Neuronal stem cell (in vitro differentiated cells): ENCODE results near the gene SPCS1.
A peak's percentile ranks its signal among the peaks of the same experiment; 100 is the strongest.

Experiments
- DNase-seq: peaks from one replicate; pipeline ENCODE4 v3.0.0-alpha.2; 2013; ENCODE audit warnings: low spot score
- H2AFZ ChIP-seq: one replicate; pipeline ENCODE4 v1.6.1; 2013; ENCODE audit warnings: mild to moderate bottlenecking, low read length, inconsistent platforms
- H2AK5ac ChIP-seq: 2 replicates; pipeline ENCODE4 v1.6.1; 2013; ENCODE audit warnings: low read depth, mild to moderate bottlenecking, inconsistent platforms, low read length, moderate library complexity, mixed read lengths
- H2BK120ac ChIP-seq: 2 replicates; pipeline ENCODE4 v1.6.1; 2013; ENCODE audit warnings: low read depth, mild to moderate bottlenecking, inconsistent platforms, low read length, moderate library complexity, mixed read lengths
- H2BK12ac ChIP-seq: one replicate; pipeline ENCODE4 v1.6.1; 2013; ENCODE audit warnings: low read length, inconsistent platforms
- H2BK15ac ChIP-seq: 2 replicates; pipeline ENCODE4 v1.6.1; 2013; ENCODE audit warnings: mild to moderate bottlenecking, low read length, inconsistent platforms, mixed read lengths
- H2BK5ac ChIP-seq: one replicate; pipeline ENCODE4 v1.6.1; 2013; ENCODE audit warnings: inconsistent platforms, mild to moderate bottlenecking, low read length, moderate library complexity
- H3K14ac ChIP-seq: one replicate; pipeline ENCODE4 v1.6.1; 2013; ENCODE audit warnings: low read length, inconsistent platforms
- H3K18ac ChIP-seq: 2 replicates; pipeline ENCODE4 v1.6.1; 2013; ENCODE audit warnings: low read length, inconsistent platforms
- H3K23ac ChIP-seq: 2 replicates; pipeline ENCODE4 v1.6.1; 2013; ENCODE audit warnings: low read depth, mild to moderate bottlenecking, mixed read lengths, low read length, inconsistent platforms; ENCODE audit not compliant: poor library complexity
- H3K27ac ChIP-seq: replicated peaks from 3 replicates; pipeline ENCODE4 v1.5.1; 2013; ENCODE audit warnings: low read length, inconsistent platforms
- H3K27me3 ChIP-seq, 3 experiments: 2 replicates each; pipeline ENCODE4 v1.6.1; 2013; ENCODE audit warnings: low read length in 3 of 3, mild to moderate bottlenecking in 2 of 3, inconsistent platforms in 1 of 3, low read depth in 1 of 3, mixed read lengths in 1 of 3, moderate library complexity in 1 of 3; ENCODE audit not compliant: control insufficient read depth in 3 of 3, insufficient read depth in 3 of 3
- H3K36me3 ChIP-seq, 2 donors: replicated peaks in 1 of 2; 2 replicates each; pipeline ENCODE4 v1.6.1; 2013; ENCODE audit warnings: low read length in 2 of 2; ENCODE audit not compliant: control insufficient read depth in 2 of 2, insufficient read depth in 2 of 2
- H3K4ac ChIP-seq: 2 replicates; pipeline ENCODE4 v1.6.1; 2013; ENCODE audit warnings: inconsistent platforms, mild to moderate bottlenecking, low read length, moderate library complexity
- H3K4me1 ChIP-seq, 2 donors: 1 replicate in 1 of 2; 2 replicates in 1 of 2; pipeline ENCODE4 v1.6.1; 2013; ENCODE audit warnings: low read length in 2 of 2, low read depth in 1 of 2; ENCODE audit not compliant: control insufficient read depth in 2 of 2, insufficient read depth in 1 of 2
- H3K4me2 ChIP-seq: one replicate; pipeline ENCODE4 v1.6.1; 2013; ENCODE audit warnings: mild to moderate bottlenecking, low read length, inconsistent platforms; ENCODE audit not compliant: insufficient read depth, poor library complexity, severe bottlenecking
- H3K4me3 ChIP-seq, 2 donors: 2 replicates each; pipeline ENCODE4 v1.5.1; 2013; ENCODE audit warnings: low read length in 2 of 2, mild to moderate bottlenecking in 2 of 2, inconsistent platforms in 1 of 2, moderate library complexity in 1 of 2
- H3K79me1 ChIP-seq: one replicate; pipeline ENCODE4 v1.6.1; 2013; ENCODE audit warnings: low read depth, mild to moderate bottlenecking, inconsistent platforms, low read length, moderate library complexity
- H3K9ac ChIP-seq: one replicate; pipeline ENCODE4 v1.6.1; 2013; ENCODE audit warnings: mild to moderate bottlenecking, low read depth, low read length, inconsistent platforms; ENCODE audit not compliant: poor library complexity
- H3K9me3 ChIP-seq, 2 donors: replicated peaks in 1 of 2; 2 replicates each; pipeline versions ENCODE3 to v1.6.1; 2013; ENCODE audit warnings: low read length in 2 of 2, mild to moderate bottlenecking in 2 of 2, inconsistent platforms in 1 of 2, low read depth in 1 of 2, mixed read lengths in 1 of 2, moderate library complexity in 1 of 2; ENCODE audit not compliant: control insufficient read depth in 2 of 2, insufficient read depth in 1 of 2
- H4K8ac ChIP-seq: one replicate; pipeline ENCODE4 v1.6.1; 2013; ENCODE audit warnings: low read depth, mild to moderate bottlenecking, inconsistent platforms, low read length, moderate library complexity
- H4K91ac ChIP-seq: one replicate; pipeline ENCODE4 v1.6.1; 2013; ENCODE audit warnings: low read length, low read depth, mild to moderate bottlenecking, inconsistent platforms; ENCODE audit not compliant: poor library complexity
- WGBS, 2 donors: extraction: QIAGEN DNeasy Blood & Tissue Kit; methylation state at CpG; one replicate each; pipeline ENCODE4 v1.1.7; 2013; ENCODE audit warnings: missing lambda C conversion rate in 2 of 2, mixed read lengths in 1 of 2; ENCODE audit not compliant: insufficient read length in 2 of 2, insufficient replicate concordance in 1 of 2; ENCODE audit errors: extremely low coverage in 2 of 2; 5-methylcytosine and 5-hydroxymethylcytosine counted together

The SPCS1 gene

DNA sequence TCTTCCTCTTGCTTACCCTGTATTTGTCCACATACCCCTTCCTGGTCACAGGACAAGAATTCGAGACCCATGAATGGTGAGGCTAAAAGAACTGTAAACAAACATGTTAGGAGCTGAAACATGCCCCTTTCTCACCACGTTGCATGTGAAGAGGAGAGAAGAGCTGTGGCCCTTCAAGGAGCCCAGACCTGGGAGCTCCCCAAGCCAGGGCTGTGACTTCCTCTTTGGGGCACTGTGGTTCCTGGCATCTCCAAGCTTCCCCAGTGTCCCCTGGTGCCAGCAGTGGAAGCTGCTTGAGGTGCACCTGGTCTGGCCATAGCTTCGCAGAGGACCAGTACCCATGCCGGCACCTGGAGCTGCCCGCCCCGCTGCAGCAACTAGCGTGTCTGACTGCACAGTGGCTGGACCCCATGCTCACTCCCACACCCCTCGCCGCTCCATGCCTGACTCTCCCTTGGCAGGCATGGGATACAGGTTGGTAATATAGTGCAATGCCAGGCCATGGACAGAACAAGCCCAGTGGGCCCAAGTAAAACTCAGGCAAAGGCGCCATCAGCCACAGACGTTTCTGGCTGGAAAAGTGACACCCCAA, 9.9 kb downstream of the SPCS1 start:
- no peak overlapping the region for H3K23ac ChIP-seq
- H4K8ac ChIP-seq: no peak overlapping the region
- no peak overlapping the region for H3K4ac ChIP-seq
- H3K27me3 ChIP-seq: no peaks in the 10 kb centered on the region
- H3K9ac ChIP-seq: no peak overlapping the region
- no peak overlapping the region for H2BK15ac ChIP-seq
- no peaks in the 10 kb centered on the region for H3K79me1 ChIP-seq
- H3K14ac ChIP-seq: peak overlapping the region; percentile 41
- H3K36me3 ChIP-seq: peaks cover 7 to 65% of the 10 kb centered on the region in 2 donors
- H3K4me1 ChIP-seq: peaks cover 0 to 8% of the 10 kb centered on the region in 2 donors
- no peak overlapping the region for H2BK120ac ChIP-seq
- no peak for DNase-seq
- H3K18ac ChIP-seq: no peak overlapping the region
- H2BK5ac ChIP-seq: no peak overlapping the region
- H2AK5ac ChIP-seq: no peak overlapping the region
- no peak overlapping the region for H3K4me2 ChIP-seq
- no peak overlapping the region for H2AFZ ChIP-seq
- H3K9me3 ChIP-seq: peaks cover 0 to 12% of the 10 kb centered on the region in 2 donors
- H4K91ac ChIP-seq: no peak overlapping the region
- WGBS, 2 donors: no CpG with 5 or more reads among the region's 11 CpGs
- no peak overlapping the region for H3K4me3 ChIP-seq
- H2BK12ac ChIP-seq: no peak overlapping the region
- H3K27ac ChIP-seq: no peak overlapping the region

DNA sequence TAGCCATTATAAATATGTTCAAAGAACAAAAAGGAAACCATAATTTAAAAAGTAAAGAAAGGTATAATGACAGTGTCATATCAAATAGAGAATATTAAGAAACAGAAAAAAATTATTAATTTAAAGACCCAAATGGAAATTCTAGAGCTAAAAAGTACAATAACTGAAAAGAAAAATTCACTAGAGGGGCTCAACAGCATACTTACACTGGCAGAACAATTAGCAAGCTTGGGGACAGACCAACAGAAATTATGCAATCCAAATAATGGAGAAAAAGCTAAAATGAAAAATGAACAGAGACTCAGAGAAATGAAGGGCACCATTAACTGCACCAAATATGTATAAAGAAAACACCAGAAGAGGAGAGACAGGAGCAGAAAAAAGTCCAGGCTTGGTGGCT, 13.7 kb downstream of the SPCS1 start:
- no peak overlapping the region for H2BK5ac ChIP-seq
- H3K23ac ChIP-seq: no peak overlapping the region
- no peak overlapping the region for H3K27ac ChIP-seq
- peaks cover 2 to 11% of the 10 kb centered on the region in 2 donors for H3K9me3 ChIP-seq
- no peak overlapping the region for H3K14ac ChIP-seq
- no peak overlapping the region for H3K18ac ChIP-seq
- peaks cover 2 to 66% of the 10 kb centered on the region in 2 donors for H3K36me3 ChIP-seq
- H2AFZ ChIP-seq: no peak overlapping the region
- no peak overlapping the region for H3K9ac ChIP-seq
- no peak overlapping the region for H3K4ac ChIP-seq
- no peaks in the 10 kb centered on the region for H3K27me3 ChIP-seq
- H3K79me1 ChIP-seq: no peaks in the 10 kb centered on the region
- peaks cover 0 to 5% of the 10 kb centered on the region in 2 donors for H3K4me1 ChIP-seq
- DNase-seq: no peak
- no peak overlapping the region for H2BK120ac ChIP-seq
- H2BK12ac ChIP-seq: no peak overlapping the region
- H4K91ac ChIP-seq: no peak overlapping the region
- H3K4me3 ChIP-seq: no peak overlapping the region
- no peak overlapping the region for H2AK5ac ChIP-seq
- H2BK15ac ChIP-seq: no peak overlapping the region
- H3K4me2 ChIP-seq: no peak overlapping the region
- H4K8ac ChIP-seq: no peak overlapping the region

DNA sequence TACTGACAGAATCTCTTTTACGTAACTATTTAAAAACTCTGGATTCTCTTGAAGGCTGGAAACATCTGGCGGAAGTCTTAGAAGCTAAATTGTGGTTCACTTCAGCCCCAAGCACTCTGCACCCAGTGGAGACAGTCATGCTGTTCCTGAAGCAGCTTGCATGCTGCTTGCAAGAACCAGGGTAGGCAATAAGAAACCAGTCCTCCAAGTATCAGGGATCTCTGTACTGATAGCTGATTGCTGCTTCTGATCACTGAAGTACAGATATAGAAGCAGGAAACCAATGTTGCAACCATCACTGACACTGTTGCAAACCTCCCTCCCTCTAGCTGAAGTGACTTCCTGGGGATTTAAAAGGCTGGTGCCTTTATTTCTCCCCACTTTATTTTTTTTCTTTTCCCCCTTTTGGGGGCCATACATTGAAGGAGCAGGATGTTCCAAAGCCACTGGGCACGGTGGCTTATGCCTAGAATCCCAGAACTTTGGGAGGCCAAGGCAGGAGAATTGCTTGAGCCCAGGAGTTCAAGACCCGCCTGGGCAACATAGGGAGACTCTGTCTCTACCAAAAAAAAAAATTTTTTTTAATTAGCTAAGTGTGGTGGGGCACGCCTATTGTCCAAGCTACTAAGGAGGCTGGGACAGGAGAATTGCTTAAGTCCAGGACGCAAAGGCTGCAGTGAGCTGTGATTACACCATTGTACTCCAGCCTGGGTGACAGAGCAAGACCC, 15.3 kb downstream of the SPCS1 start:
- Histone ChIP-seq H2BK12ac (no peak overlapping the region), H3K9me3 (peaks cover 2 to 13% of the 10 kb centered on the region in 2 donors), H3K27me3 (no peaks in the 10 kb centered on the region), H4K8ac (no peak overlapping the region), H2AFZ (no peak overlapping the region), H3K18ac (no peak overlapping the region), H4K91ac (no peak overlapping the region), H3K4me3 (no peak overlapping the region), H3K9ac (no peak overlapping the region), H2BK15ac (no peak overlapping the region), H3K23ac (no peak overlapping the region), H3K79me1 (no peaks in the 10 kb centered on the region), H2BK5ac (no peak overlapping the region), H2AK5ac (no peak overlapping the region), H2BK120ac (no peak overlapping the region), H3K14ac (no peak overlapping the region), H3K36me3 (peaks cover 2 to 64% of the 10 kb centered on the region in 2 donors), H3K27ac (no peak overlapping the region), H3K4me1 (no peaks in the 10 kb centered on the region), H3K4me2 (no peak overlapping the region), H3K4ac (no peak overlapping the region)
- no peak for DNase-seq
- no CpG with 5 or more reads among the region's 6 CpGs for WGBS, 2 donors

DNA sequence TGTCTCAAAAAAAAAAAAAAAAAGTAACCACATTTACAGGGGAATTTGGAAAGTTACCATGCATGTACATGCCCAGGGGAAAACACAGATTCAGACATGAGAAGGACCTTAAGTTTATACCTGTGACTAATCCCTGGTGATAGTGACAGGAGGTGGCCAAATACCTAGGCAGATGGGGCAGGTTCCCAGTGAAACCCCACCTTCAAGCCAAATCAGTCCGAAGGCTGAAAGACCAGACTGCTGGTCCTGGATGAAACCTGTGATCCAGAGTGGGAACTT, 15.8 kb downstream of the SPCS1 start:
- no peaks in the 10 kb centered on the region for H3K4me1 ChIP-seq
- no peaks in the 10 kb centered on the region for H3K27me3 ChIP-seq
- H3K14ac ChIP-seq: no peak overlapping the region
- no peak overlapping the region for H3K18ac ChIP-seq
- H2AFZ ChIP-seq: no peak overlapping the region
- H2BK12ac ChIP-seq: no peak overlapping the region
- peaks cover 2 to 61% of the 10 kb centered on the region in 2 donors for H3K36me3 ChIP-seq
- no peak overlapping the region for H2AK5ac ChIP-seq
- no peak overlapping the region for H3K9ac ChIP-seq
- no peak overlapping the region for H4K8ac ChIP-seq
- no peak overlapping the region for H2BK5ac ChIP-seq
- H3K79me1 ChIP-seq: no peaks in the 10 kb centered on the region
- no peak overlapping the region for H2BK15ac ChIP-seq
- no peak overlapping the region for H4K91ac ChIP-seq
- no peak overlapping the region for H3K4me3 ChIP-seq
- no peak for DNase-seq
- H3K9me3 ChIP-seq: peaks cover 2 to 13% of the 10 kb centered on the region in 2 donors
- no CpG with 5 or more reads among the region's 1 CpG for WGBS, 2 donors
- no peak overlapping the region for H2BK120ac ChIP-seq
- H3K27ac ChIP-seq: no peak overlapping the region
- no peak overlapping the region for H3K4ac ChIP-seq
- no peak overlapping the region for H3K4me2 ChIP-seq
- H3K23ac ChIP-seq: no peak overlapping the region
